A549 (cell line): ENCODE data around the gene UVSSA.

Experiments used
- CHD2 ChIP-seq: fragments of 150-350 bp; IDR thresholded peaks from 2 replicates; pipeline ENCODE4 v1.6.1; 2014; ENCODE audit warnings: low read length; ENCODE audit not compliant: partially characterized antibody
- CTCF ChIP-seq: fragments of >200 bp; sonication (Bioruptor Twin); formaldehyde crosslinking; IDR thresholded peaks from 3 replicates; pipeline ENCODE4 v1.5.1; 2016
- FOSL2 ChIP-seq, 2 experiments: fragments of 450-650 bp in 1 of 2; fragments of >200 bp in 1 of 2; sonication (Bioruptor Twin) in 1 of 2; formaldehyde crosslinking; IDR thresholded peaks; 2 replicates each; pipeline versions ENCODE4 v1.5.0 to v1.6.1; 2016 to 2020; ENCODE audit warnings: mild to moderate bottlenecking in 1 of 2, moderate library complexity in 1 of 2
- HDAC2 ChIP-seq: fragments of 200-600 bp; sonication (generic); IDR thresholded peaks from 2 replicates; pipeline ENCODE4 v1.6.1; 2016
- JUN ChIP-seq, 2 experiments: fragments of >200 bp; sonication (Bioruptor Twin); formaldehyde crosslinking; IDR thresholded peaks; 2 replicates in 1 of 2; 3 replicates in 1 of 2; pipeline ENCODE4 v1.6.1; 2016 to 2017
- MAX ChIP-seq: IDR thresholded peaks from 2 replicates; pipeline ENCODE4 v1.6.1; 2012
- MAZ ChIP-seq: fragments of 150-350 bp; IDR thresholded peaks from 2 replicates; pipeline ENCODE4 v1.6.1; 2014; ENCODE audit warnings: antibody characterized with exemption, low read depth, low read length, borderline replicate concordance
- PHF8 ChIP-seq: fragments of 200-600 bp; sonication (generic); IDR thresholded peaks from 2 replicates; pipeline ENCODE4 v1.6.1; 2016; ENCODE audit warnings: low read depth, mild to moderate bottlenecking, antibody characterized with exemption, moderate library complexity, borderline replicate concordance
- RCOR1 ChIP-seq: fragments of 150-350 bp; IDR thresholded peaks from 2 replicates; pipeline ENCODE4 v1.6.1; 2014; ENCODE audit warnings: antibody characterized with exemption, low read length, low read depth
- TP53 ChIP-seq: fragments of 250-450 bp; sonication (Bioruptor Pico); IDR thresholded peaks from 2 replicates; pipeline ENCODE4 v1.5.0; 2021; ENCODE audit warnings: mild to moderate bottlenecking, moderate library complexity

DNA sequence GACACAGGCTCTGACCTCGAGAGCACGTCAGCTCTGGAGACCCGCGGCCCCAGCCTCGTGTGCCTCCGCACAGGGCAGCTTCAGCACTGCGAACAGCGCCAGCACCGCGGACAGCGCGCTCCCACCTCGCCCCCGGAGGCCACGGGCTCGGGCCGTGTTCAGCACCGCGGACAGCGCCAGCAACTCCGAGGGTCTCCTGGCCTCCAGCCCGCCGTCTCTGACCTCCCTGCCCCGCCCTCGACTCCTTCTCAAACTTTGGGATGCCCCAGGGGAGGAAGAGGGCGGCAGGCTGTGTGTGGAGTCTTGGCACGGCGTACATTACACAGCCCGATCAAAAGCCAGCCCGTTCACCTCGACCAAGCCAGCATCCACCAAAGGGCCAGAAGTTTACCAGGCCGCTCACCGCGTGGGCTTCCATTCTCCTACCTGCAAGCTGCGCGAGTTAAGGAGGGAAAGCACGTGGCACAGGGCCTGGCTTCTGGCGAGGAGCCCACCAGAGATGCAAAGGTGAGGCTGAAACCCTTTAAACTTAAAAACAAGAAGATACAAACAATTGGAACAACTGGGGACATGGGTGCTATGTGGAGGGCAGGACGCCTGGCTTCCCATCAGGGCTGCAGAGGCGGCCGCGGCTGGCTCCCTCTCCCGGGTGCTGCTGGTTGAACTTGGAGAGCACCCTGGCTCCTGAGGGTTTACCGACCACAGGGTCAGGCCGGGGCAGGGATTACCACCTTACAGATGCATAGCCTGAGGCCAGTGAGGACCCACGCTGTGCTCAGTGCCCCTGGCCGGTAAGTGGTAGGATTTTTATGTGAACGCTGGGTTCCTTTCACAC is 63.7 kb downstream of the UVSSA start:
- no peak for TF ChIP-seq CTCF
- no peak for TF ChIP-seq FOSL2 (IDR thresholded peaks at IDR 0.05)
- TF ChIP-seq FOSL2 (CRISPR knock-in tag; IDR thresholded peaks at IDR 0.05) = no peak
- TF ChIP-seq CHD2 = no peak
- no peak for TF ChIP-seq MAX
- no peak for TF ChIP-seq PHF8
- no peak for TF ChIP-seq RCOR1
- no peak for TF ChIP-seq MAZ
- TF ChIP-seq TP53 (CRISPR knock-in tag) = no peak
- TF ChIP-seq JUN (IDR thresholded peaks at IDR 0.05) = no peak
- no peak for TF ChIP-seq HDAC2
